Measurements from ENCODE around the gene ITPKC.

ITPKC gene

DNA sequence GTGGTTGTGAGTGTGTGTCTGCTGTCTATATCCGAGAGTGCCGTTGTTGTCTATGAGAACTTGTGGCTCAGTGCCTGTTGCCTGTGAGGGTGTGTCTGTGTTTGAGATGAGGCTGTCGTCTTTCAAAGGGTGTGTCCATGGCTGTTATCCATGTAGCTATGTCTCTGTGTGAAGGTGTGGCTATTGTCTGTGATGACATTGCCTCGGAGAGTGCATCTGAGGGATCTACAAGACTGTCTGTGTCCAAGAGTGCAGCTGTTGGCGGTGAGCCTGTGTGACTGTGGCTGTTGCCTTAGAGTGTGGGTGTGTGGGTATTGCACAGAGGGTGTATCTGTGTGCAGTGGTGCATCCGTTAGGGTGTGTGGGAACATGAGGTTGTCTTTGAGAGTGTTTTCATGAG lies 31.3 kb upstream of the ITPKC start:
- TF ChIP-seq, protein P1, sequence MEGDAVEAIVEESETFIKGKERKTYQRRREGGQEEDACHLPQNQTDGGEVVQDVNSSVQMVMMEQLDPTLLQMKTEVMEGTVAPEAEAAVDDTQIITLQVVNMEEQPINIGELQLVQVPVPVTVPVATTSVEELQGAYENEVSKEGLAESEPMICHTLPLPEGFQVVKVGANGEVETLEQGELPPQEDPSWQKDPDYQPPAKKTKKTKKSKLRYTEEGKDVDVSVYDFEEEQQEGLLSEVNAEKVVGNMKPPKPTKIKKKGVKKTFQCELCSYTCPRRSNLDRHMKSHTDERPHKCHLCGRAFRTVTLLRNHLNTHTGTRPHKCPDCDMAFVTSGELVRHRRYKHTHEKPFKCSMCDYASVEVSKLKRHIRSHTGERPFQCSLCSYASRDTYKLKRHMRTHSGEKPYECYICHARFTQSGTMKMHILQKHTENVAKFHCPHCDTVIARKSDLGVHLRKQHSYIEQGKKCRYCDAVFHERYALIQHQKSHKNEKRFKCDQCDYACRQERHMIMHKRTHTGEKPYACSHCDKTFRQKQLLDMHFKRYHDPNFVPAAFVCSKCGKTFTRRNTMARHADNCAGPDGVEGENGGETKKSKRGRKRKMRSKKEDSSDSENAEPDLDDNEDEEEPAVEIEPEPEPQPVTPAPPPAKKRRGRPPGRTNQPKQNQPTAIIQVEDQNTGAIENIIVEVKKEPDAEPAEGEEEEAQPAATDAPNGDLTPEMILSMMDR (conservative IDR thresholded peaks at IDR 0.05): no peak
- H3K27ac ChIP-seq: no peak overlapping the region

DNA sequence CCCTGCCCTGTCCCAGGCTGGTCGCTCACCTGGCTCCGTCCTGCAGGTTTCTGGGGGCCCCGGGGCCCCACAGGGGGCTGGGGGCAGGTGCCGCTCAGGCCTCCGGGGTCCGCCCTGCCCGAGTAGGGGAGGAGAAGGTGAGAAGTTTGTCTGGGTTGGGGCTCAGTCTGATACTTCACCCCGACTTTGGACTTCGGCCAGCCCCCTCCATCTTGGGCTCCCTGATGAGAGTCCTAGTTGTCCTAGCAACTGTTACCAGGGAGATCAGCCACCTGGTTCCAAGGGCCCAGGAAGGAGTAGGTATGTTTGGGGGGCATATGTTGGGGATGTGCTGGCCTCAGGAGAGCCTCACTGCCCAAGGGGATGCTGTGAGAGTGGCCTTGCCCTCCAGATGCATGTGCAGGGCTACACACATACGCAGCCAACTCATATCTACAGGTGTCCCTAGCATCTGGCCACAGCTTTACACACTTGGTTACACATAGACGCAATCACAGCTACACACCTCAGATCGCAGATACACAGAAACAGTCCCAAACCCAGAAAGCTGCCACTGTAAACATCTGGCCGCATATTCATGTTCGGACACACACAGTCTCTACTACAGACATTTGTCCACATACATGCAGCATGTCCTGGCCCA lies 29.9 kb upstream of the ITPKC start:
- TF ChIP-seq, protein P1 (conservative IDR thresholded peaks at IDR 0.05): no peak
- no peak overlapping the region for H3K27ac ChIP-seq

DNA sequence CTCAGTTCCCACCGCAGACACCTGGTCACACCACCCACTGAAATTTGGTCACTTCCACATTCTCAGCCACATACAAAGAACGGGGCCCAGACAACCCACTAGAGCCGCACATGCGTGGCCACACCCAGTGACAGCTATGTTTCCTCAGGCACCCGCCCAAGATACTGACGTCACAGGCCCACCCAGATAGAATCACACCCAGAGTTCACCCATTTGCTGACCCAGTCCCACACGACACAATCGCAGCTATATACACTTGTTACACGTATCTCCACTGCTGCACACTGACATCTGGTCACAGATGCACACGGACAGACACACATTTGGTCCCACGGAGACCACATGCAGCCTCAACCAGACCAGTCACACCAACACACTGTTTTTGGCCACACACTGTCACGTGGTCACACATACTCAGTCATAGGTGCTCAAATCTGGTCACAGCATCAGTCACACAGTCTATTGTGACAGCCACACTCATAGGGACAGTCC lies 29.3 kb upstream of the ITPKC start:
- no peak overlapping the region for H3K27ac ChIP-seq

DNA sequence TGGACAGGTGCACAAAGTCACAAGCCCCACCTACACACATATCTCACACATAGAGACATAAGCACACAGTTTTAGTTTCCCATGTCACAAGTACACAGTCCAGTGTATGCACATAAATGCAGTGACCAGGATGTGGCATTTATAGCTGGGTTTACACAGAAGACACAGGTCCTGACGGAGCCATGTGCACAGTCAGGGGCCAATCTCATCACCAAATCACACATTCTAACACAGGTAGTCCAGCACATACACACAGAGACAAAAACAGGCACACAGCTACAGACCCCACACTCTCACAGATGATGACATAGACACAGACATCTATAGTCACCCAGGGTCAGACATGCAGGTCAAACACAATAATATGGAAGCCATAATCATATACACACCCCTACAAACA lies 28.6 kb upstream of the ITPKC start:
- no peak overlapping the region for H3K27ac ChIP-seq
- TF ChIP-seq, protein P1 (conservative IDR thresholded peaks at IDR 0.05): no peak

More for the DNA sequence above, 29.3 kb upstream of the ITPKC start:
- TF ChIP-seq, protein P1 (conservative IDR thresholded peaks at IDR 0.05): no peak

DNA sequence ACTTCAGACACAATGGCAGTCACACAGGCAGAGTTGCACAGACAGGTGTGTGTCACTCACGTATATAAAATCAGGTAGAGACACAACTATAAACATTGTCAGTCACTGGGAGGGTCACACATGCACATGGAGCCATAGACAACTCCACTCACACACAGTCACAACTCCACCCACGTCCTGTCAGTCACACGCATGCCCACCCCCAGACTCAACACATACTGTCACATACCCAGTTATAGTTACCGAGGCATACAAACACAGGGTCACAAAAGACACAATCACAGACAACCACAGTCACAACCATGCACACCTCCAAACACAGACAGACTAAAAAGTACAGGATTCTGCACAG lies 27.9 kb upstream of the ITPKC start:
- no peak overlapping the region for H3K27ac ChIP-seq
- TF ChIP-seq, protein P1 (conservative IDR thresholded peaks at IDR 0.05): no peak

DNA sequence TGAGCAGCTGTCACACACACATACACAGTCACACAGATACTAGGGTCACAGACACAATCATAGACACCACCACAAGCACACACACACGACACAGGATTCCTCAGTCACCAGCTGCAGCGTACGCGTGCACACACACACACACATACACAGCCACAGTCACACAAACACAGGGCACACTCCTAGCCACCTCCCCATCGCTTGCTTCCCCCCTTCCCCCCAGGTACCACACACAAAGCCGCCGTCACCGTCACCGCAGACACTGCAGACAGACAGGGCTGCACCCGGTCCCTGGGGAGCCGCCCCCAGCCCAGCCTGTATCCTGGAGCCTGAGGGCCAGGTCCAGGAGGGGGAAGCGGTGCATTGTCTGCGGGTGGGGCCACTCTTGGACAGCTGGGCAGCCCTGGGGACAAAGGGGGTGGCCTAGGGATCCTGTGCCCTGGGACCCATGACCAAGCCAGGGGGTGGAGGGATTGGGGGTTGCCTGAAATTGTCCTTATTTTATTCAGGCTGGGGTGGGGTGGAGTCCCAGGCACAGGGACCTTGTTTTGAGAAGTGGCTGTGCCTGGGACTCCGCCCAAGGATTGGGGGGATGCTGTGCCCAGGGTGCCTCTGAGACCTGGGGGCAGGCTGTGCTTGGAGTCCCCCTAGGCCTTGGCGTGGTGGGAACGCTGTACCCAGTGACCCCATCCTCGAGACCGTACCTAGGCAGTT lies 27.4 kb upstream of the ITPKC start:
- H3K27ac ChIP-seq: peak overlapping the region; percentile 77; the same call in 1 of the 2 replicates
- TF ChIP-seq, protein P1 (conservative IDR thresholded peaks at IDR 0.05): no peak

DNA sequence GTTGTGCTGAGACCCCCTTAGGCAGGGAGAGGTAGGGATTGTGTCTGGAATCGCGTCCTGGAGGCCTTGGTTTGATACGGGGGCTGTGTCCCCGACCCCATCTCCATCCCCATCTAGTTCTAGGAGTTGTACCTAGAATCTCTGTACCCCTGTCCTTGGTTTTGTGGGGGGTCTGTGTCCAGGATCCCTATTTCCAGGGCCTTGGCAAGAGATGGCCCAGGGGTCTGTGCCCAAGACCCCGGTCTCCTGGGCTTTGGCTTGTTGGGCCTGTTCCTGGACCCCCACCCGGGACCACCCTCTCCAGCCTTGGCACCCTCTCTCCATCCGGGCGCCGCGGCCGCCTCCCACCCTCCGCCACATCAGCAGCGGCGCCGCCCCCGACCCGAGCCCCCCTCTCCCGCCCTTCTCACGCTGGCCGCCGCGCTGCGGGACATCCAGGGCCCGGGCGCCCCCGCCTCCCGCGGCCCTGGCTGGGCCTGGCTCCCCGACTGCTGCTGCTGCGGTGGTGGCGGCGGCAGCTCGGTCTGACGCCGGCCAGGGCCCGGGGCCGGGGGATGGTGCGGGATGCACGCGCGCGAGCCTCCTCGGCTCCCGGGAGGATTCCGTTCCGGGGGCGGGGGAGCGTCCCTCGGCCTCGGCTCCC lies 26.7 kb upstream of the ITPKC start, which contains the start of gene NUMBL:
NUMBL (minus strand) TSS at position 602 of the 643 bp plus-strand sequence; CDS start at position 434, 168 bp downstream.
- peak within 1 kb of the TSS; percentile 77 for H3K27ac ChIP-seq
- TF ChIP-seq, protein P1 (conservative IDR thresholded peaks at IDR 0.05): no peak

Data from VCaP (cell line).